GM18870 (cell line): ENCODE measurements around the gene KMT2C.
"Not testable (repeated sequence)": the region's sequence is repeated elsewhere in the genome, so short reads cannot be mapped to it uniquely, and the experiment has no call there.

Source experiments
- ATAC-seq: cut with Tn5 transposase; IDR thresholded peaks from one replicate; pipeline ENCODE4 v1.9.1; 2021; ENCODE audit warnings: moderate library complexity; ENCODE audit not compliant: unreplicated experiment

Gene KMT2C

DNA sequence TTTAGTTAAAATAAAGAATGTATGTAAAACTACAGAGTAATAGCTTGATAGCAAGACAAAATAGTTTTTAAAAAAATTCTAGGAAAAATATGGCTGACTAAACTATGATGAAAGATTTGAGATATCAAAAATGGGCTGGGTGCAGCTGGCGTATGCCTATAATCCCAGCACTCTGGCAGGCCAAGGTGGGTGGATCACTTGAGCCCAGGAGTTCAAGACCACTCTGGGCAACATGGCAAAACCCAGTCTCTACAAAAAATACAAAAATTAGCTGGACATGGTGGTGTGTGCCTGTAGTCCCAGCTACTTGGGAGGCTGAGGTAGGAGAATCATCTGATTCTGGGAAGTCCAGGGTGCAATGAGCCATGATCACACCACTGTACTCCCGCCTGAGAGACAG lies 29.8 kb downstream of the KMT2C start:
- not testable (repeated sequence) for ATAC-seq

DNA sequence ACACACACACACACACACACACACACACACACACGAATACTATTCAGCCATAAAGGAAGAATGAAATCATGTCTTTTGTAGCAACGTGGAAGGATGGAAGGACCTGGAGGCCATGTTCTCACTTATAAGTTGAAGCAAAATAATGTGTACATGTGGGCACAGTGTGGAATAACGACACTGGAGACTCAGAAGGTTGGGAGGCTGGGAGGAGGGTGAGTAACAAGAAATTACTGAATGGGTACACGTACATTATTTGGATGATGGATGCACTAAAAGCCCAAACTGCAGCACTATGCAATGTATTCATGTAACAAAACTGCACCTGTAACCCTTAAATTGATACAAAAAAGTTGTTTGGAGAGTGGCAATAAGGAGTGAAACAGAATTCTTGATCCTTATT lies 32.1 kb downstream of the KMT2C start:
- ATAC-seq: no peak

DNA sequence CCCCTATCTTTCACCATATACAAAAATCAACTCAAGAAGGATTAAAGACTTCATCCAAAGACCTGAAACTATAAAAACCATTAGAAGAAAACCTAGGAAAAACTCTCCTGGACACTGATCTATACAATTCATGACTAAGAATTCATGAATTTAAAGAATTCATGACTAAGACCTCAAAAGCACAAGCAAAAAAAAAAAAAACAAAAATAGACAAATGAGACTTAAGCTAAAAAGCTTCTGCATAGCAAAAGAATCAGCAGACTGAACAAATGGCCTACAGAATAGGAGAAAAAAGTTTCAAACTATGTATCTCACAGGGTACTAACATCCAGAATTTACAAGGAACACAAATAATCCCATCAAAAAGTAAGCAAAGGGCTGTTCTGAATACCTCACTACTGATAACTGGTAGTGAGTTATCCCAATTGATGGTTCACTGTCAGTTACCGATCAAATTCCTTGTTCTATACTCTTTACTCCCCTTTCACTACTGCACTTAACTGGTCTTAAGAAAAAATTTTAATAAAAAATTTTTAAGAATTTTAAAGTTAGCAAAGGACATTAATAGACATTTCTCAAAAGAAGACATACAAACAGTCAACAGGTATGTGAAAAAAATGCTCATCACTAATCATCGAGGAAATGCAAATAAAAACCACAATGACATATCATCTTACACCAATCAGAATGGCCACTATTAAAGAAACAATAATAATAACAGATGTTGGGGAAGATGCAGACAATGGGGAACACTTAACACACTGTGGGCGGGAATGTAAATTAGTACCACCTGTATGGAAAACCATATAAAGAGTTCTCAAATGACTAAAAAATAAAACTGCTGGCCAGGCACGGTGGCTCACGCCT lies 33.2 kb downstream of the KMT2C start:
- ATAC-seq: no peak

DNA sequence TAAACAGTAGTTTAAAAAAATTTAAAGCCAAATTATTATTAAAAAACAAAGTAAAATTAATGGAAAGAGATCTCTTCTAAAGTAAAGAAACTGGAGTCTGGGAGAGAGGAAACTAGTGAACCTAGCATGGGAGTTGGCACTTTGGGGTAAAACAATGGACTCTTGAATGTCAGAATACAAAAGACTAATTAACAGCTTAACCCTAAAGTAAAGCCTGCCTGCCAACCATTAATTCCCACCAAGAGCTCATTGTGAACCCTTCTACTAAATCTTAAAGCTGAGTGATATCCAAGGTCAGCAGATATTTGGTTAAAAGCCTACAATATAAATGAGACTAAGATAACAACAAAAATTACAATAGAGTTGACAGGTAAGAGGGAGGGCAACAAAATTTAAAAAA lies 36.5 kb downstream of the KMT2C start:
- ATAC-seq: no peak

DNA sequence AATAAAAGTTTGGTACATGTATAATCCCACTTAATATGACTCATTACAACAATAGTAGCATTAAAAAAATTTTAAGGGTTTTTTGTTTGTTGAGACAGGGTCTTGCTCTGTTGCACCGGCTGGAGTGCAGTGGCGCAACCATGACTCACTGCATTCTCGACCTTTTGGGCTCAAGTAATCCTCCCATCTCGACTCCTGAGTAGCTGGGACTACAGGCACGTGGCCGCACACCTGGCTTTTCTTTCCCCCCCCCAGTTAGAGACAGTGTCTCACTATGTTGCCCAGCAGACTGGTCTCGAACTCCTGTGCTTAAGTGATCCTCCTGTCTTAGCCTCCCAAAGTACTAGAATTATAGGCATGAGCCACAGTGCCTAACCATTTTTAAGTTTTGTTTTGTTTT lies 40.7 kb downstream of the KMT2C start:
- ATAC-seq: no peak

DNA sequence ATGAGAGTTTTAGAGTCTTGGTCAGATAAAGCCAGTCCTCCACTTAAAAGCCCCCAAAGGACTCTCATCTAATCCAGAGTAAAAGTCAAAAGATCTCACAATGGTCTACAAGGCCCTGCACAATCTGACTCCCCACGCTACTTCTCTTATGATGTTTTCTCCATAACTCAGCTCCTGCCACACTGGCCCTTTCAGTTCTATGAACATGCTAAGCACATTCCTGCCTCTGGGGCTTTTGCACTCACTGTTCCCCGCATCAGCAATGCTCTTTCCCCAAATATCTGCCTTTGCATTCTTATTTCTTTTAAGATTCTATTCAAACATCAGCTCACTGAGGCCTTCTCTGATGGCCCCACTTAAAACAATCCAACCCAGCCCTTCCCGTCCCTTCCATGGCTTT lies 41.6 kb downstream of the KMT2C start:
- not testable (repeated sequence) for ATAC-seq

DNA sequence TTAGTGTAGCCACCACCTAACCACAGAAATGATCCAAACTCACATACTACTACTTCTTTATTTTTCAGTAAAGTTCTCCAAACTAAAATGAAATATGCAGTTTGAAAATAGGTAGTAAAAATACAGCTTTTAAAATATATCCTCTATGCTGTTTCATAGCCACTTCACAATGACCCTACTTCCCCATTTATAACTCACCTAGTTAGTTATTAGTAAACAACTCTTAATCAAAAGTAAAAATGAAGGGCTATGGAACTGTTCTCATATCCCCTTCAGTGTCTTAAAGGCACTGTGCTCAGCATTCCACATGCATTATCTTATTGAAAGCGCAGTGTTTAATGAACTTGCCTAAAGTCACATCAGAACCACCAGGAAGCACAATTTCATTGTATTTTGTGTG lies 43.5 kb downstream of the KMT2C start:
- ATAC-seq: peak; percentile 76

DNA sequence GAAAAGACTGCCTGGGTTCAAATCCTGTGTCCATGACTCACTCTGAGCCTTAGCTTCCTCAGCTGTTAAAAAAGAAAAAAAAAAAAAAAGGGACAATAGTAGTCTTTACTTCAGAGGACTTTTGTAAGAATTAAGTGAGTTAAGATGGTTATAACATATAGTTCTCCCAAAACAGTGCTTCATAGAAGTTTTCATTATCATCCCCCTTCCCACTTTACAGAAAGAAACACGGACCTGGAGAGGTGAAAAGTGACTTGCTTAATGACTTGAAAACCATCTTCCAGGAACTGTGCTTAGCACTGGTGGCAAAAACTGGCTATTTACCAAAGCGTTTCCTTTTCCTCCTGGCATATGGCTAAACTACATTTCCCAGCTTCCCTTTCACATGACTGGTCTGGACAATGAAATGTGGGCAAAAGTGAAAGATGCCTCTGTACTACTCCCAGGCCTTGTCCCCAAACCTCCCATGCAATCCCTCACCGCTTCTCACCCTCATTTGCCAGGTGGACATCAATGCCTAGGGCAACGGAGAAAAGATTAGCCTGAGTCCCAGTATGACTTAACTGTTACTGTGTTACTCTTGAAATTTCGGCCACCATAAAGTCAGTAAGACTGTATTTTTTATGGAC lies 49.6 kb downstream of the KMT2C start:
- ATAC-seq: not testable (repeated sequence)

DNA sequence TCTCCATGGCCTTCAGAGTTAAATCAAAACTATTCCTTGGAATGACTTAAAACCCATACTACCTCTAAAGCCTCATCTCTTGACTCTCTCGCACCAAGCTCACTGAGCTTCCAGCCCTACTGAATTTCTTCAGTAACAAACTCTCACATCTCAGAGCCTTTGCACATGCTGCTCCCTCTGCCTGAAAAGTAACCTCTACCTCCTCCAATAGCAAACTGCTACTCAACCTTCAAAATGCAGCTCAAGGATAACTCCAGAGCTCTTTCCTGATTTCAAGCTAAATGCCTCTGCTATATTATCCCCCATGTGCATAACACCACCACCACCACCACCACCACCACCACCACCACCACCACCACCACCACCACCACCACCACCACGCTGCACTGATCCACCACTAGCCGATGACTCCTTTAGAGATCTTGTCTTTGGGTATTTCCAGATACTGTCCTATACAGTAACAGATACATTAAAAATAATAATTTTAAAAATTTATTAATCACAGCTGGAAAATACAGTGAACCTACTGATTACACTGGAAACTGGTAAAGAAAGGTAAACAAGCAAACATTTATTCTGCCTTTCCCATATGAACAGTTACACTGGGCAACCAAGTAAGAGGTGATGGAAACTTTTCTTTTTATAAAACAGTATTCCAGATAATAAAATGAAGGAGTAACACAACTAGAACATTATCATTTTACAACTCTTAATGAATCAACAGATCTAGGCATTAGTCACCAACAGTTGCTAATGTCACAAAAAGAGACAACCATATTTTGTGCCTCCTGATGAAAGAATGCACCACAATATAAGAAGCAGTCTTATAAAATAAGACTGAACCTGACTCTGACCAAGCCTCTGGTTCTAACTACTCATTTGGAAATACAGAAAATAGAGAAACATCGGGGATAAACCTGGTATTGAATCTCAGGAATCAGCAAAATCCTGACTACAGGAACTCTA lies 51.3 kb downstream of the KMT2C start:
- ATAC-seq: not testable (repeated sequence)

DNA sequence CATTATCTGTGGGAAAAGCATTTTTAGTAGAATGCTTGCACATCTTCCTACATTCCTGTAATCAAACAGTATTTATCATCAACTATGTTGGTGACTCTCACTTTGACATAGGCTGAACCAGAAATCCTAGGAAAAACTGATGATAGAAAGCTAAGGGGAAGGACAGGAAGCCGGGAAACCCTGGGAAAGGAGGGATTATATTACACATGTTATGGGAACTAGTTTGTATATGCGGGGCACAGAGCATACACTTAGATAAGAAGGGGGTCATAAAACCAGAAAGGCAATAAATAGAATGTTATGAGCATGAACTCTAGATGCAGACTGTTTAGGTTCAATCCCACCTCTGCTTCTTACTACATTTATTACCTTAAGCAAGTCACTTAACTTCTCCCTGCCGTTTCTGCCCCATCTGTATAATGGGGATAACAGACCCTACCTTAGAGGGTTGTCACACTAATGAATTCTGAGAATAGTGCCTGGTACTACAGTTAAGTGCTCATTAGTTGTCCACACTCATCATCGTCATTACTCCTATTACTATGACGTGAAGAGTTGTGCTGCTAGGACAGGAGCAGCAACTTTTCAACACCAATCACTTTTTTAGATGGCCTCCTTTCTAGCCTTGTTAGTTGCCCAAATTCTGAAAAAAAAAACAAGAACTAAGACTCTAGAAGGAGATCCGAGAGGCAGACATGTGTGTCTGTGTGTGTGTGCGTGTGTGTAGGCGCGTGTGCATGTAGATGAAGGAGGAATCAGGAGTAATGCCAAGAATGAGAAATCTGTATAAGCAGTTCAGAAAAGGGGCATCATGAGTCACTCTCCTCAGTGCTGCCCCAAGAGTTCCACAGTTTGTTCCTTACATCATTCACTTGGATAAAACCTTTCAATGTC lies 52.2 kb downstream of the KMT2C start:
- ATAC-seq: no peak

DNA sequence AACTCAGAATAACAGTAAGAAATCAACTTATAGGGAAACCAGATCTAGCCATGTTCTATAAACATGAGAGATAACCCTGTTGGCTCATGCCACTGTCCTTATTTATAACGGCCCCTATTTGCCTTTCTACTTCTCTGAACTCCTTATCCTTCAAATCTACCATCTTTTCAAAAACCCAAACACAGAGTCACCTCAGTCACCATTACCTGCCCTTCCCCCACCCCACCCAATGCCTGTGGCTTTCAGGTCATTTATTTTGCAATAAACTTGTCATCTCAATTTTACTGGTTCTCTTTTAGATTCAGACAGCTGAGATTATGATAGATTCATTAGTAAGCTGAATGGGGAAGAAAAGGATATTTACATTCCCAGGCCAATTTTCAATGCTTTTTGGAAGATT lies 53.6 kb downstream of the KMT2C start:
- ATAC-seq: no peak

DNA sequence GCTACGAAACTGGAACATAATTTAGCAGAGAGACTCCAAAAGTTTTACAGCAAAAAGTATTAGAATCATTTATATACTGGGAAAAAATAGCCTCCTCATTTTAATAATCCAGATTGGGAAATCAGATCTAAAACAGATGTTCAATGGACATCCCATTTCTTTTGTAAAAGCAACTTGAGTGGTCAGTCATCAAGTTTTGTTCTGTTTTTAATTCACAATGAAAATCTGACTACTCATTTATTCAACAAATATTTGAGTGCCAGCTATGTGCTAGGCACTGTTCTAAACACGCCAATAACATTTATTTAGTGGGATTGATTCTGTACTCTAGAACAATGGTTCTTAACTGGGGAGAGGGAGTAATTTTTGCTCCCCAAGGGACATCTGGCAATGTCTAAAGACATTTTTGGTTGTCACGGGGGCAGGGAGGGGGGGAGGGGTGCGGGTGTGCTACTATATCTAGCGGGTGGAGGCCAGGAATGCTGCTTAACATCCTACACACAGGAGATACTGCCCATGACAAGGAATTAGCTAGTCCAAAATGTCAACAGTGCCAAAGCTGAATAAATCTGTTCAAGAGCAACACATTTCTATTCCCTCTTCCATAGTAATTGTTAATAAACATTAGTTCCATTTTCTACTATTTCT lies 54.7 kb downstream of the KMT2C start:
- ATAC-seq: not testable (repeated sequence)

DNA sequence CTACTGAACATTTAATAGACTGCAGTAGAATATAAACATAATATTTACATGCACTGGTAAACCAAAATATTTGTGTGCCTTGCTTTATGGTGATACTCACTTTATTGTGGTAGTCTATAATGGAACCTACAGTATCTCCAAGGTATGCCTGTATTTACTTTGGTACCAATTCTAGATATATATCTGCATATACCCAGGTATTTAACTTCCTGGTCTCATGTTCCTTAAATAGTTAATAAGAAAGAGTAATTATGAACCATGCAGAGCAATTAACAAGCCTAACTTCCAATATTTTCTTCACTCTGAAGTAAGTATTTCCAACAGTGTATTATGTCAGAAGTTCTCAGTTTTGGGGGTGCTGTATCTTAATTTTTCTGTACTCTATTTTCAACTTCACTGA lies 57.3 kb downstream of the KMT2C start:
- ATAC-seq: not testable (repeated sequence)

DNA sequence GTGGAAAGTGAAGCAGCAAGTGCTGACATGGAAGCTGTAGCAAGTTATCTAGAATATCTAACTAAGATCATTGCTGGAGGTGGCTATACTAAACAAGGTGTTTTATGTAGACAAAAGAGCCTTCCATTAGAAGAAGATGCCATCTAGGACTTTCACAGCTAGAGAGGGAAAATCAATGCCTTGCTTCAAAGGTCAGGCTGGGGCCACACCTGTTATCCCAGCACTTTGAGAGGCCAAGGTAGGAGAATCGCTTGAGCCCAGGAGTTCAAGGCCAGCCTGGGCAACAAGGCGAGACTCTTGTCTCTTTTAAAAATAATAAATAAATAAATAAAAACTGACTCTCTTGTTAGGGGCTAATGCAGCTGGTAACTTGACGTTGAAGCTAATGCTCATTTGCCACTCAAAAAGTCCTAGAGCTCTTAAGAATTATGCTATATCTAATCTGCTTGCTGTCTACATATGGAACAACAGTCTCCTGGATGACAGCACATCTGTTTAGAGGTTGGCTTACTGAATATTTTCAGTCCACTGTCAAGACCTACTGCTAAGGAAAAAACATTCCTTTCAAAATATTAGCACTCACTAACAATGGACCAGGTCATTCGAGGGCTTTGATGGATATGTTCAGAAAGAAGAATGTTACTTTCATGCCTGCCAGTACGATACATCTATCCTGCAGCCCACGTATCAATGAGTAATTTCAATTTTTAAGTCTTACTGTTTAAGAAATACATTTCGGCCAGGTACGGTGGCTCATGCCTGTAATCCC lies 58.9 kb downstream of the KMT2C start:
- not testable (repeated sequence) for ATAC-seq

DNA sequence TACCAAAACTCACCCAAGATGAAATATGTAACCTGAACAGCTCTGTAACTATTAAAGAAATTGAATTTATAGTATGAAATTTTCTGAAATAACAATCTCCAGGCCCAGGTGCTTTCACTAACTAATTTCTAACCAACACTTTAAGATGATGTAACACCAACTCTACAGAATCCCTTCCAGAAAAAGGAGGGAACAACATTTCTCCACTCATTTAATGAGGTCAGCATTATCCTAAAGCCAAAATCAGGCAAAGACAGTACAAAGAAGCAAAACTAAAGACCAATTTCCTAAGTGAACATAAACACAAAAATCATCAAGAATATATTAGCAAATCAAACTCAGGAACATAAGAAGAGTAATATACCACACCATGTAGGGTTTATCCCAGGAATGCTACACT lies 65.5 kb downstream of the KMT2C start:
- ATAC-seq: no peak

DNA sequence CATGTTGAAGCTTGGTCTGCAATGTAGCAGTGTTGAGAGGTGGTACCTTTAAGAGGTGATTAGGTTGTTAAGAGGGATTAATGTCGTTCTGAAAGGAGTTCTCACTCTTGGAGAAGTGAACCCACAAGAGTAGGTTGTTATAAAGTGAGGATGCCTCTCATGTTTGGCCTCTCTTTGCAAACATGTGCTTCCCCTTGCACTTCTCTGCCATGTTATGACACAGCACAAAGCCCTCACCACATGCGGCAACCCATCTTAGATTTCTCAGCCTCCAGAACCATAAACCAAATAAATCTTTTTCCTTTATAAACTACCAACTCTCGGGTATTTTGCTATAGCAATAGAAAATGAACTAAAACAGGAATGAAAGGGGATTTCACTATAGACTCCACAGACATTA lies 66.3 kb downstream of the KMT2C start:
- ATAC-seq: no peak

DNA sequence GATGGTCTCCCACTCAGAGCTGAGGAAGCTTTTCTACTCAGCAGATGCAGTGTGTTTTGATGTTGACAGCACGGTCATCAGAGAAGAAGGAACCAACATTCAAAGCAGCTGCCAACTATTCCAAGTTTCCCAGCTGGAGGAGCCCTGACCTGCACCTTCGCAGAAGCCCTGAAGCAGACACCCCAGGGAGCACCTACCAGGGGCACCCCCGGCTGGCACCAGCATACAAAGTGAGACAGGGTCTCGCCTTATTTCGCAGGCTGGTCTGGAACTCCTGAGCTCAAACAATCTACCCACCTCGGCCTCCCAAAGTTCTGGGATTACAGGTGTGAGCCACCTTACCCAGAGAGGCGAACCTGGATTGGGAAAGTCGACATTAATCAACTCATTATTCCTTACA lies 68.6 kb downstream of the KMT2C start:
- no peak for ATAC-seq

DNA sequence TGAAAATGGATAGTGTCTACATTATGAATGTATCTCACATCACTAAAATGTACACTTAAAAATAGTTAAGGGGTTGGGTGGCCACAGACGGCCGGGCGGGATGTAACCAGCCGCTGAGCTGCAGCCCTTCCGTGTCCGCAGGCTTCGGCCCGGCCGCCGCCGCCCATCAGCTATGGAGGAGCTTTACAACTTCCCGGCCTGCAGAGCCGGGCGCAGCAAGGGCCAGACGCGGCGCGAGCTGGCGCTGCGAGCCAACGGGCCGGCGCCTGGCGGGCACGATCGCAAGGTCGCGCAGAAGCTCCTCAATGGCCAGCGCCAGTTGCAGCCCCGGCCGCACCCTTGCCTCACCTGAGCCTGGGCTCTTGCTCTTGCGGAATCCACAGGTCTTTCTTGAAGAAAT lies 69.1 kb downstream of the KMT2C start:
- ATAC-seq: no peak

DNA sequence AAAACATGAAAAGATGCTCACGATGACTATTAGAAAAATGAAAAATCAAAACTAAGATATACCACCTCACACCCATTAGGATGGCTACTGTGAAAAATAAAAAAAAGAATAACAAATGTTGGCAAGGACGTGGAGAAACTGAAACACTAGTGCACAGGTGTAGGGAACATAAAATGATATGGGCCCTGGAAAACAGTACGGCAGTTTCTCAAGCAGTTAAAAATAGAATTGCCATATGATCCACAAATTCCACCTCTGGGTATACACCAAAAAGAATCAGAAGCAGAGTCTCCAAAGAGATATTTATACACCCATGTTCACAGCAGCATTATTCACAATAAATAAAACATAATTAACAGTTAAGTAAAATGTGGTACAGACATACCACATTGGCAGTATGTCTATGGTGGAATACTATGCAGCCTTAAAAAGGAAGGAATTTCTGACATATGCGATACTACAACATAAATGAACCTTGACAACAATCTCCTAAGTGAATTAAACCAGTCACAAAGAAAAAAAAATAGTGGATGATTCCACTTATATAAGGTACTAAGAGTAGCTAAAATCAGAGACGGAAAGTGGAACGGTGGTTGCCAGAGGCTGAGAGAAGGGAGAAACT lies 69.7 kb downstream of the KMT2C start:
- no peak for ATAC-seq
